ENCODE measurements around the gene OSER1.

GRCh38 chr20:44219791-44220190 is 9.2 kb upstream of the OSER1 start:
- TF ChIP-seq CTCF (conservative IDR thresholded peaks at IDR 0.05; ENCODE audit: low read length) (no peak), EZH2phosphoT487 (IDR thresholded peaks at IDR 0.05; ENCODE audit: borderline replicate concordance) (no peak)

All from Loucy (cell line).